Adrenal gland (tissue), 5 donors: ENCODE measurements around the gene RPS25.

ENCODE experiments used
- POLR2A ChIP-seq, 2 donors: fragments of 450-650 bp; IDR thresholded peaks; one replicate each; pipeline ENCODE4 v1.6.1; 2017; ENCODE audit warnings: antibody characterized with exemption in 2 of 2, mild to moderate bottlenecking in 2 of 2, moderate library complexity in 1 of 2
- TF ChIP-seq, protein P1 (sequence below), 6 experiments: fragments of 450-650 bp in 4 of 6; fragments of 200-600 bp in 2 of 6; sonication (generic) in 1 of 6; IDR thresholded peaks; 1 replicate in 5 of 6; 2 replicates in 1 of 6; pipeline versions ENCODE4 v1.5.1 to v1.8.0; 2016 to 2021; ENCODE audit warnings: antibody characterized with exemption in 6 of 6, mild to moderate bottlenecking in 2 of 6, moderate library complexity in 1 of 6
- donor health status: DM: no; HTN: no; CAD: no.

GRCh38 chr11:119048644-119049043 is 30.5 kb upstream of the RPS25 start:
- TF ChIP-seq, protein P1, sequence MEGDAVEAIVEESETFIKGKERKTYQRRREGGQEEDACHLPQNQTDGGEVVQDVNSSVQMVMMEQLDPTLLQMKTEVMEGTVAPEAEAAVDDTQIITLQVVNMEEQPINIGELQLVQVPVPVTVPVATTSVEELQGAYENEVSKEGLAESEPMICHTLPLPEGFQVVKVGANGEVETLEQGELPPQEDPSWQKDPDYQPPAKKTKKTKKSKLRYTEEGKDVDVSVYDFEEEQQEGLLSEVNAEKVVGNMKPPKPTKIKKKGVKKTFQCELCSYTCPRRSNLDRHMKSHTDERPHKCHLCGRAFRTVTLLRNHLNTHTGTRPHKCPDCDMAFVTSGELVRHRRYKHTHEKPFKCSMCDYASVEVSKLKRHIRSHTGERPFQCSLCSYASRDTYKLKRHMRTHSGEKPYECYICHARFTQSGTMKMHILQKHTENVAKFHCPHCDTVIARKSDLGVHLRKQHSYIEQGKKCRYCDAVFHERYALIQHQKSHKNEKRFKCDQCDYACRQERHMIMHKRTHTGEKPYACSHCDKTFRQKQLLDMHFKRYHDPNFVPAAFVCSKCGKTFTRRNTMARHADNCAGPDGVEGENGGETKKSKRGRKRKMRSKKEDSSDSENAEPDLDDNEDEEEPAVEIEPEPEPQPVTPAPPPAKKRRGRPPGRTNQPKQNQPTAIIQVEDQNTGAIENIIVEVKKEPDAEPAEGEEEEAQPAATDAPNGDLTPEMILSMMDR (IDR thresholded peaks at IDR 0.05): no peak
- TF ChIP-seq POLR2A (IDR thresholded peaks at IDR 0.05): no peak
